ENCODE results near the gene SEPTIN5.

Gene SEPTIN5

DNA sequence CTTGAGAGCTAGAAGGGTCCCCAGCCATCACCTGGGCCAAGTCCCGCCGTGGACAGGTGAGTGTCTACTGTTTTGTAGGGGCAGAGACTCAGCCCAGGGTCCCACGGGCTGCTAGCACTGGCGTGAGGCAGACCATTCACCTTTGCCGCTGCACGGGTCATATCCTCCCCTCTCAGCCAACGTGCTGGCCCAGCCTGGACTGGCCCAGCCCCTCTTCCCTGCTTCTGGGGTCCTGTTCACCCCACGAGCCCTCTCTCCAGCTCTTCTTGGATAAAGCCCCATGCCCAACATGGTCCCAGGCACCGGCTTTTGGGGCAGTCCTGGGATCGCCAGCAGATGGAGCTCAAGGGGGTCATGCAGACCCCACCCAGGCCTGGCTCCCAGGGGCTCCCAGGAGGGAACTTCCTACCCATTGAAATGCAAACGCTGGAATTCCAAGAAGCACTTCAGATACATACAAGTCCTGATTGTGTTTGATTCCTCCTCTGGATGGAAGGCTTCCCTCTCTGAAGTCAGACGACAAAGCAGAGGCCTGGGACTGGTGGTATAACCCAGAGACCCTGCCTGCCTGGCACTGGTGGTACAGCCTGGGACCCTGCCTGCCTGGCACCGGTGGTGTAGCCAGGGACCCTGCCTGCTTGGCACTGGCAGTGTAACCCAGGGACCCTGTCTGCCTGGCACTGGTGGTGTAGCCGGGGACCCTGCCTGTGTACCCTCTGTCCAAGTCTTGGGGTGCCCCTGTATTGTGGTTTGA is 8.9 kb upstream of the SEPTIN5 start:
- no peak for DNase-seq (ENCODE audit: low spot score)

DNA sequence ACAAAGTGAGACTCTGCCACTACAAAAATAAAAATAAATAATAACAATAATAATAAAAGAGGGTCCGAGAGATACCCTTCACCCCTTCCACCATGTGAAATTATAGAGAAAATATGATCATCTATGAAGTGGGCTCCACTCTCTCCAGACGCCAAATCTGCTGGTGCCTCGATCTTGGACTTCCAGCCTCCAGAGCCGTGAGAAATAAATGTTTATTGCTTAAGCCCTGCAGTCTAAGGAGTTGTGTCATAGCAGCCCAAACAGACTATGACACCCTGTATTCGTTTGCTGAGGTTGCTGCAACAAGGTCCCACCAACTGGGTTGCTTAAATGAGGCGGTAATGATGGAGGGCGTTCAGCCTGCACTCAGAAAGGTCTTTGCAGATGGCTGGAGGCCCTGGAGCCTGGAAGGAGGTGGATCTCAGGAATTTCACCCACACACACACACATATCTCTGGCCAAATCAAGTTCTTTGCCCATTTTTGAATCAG is 7.6 kb upstream of the SEPTIN5 start:
- DNase-seq (ENCODE audit: low spot score) = no peak

DNA sequence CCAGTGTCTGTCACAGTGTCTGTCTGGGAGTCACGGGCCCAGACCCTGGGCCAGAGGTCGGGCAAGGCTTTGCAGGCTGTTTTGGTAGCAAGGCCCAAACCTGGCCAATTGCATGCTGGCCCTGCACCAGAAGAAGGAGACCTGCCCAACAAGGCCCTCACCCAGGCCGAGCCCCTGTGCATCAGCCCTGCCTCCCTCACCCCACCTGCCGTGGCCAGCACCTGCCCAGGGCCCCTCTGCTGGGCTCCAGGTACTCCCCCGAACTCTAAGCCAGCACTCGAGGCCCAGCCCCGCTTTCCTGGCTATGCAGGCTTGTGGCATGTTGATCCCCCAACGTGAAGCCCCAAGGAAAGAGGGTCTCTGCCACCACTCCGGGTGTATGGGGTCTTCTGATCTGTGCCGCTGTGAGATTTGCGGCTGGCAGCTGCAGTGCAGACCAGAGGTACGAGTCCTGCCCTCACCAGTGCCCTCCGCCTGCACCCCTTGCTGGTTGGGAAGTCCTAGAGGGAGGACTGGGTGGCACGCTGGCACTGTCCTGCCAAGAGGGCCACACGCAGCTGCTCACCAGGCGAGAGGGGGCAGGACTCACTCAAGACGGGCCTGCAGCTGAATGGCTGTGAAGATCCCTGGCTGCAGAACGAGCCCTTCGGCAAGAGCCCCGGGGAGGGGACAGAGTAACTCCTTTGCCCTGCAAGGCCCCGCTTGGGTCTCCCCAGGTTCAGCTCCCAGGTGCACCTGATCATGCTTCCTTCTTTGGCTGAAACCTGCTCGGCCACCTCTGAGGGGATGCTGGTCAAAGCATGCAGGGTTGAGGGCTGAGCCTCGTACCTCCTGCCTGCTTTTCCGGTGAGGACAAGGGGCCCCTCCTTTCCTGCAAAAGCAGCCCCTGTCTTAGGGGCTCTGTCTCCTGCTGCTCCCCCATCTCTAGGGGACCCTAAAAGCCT is 6.7 kb upstream of the SEPTIN5 start:
- no peak for DNase-seq (ENCODE audit: low spot score)

DNA sequence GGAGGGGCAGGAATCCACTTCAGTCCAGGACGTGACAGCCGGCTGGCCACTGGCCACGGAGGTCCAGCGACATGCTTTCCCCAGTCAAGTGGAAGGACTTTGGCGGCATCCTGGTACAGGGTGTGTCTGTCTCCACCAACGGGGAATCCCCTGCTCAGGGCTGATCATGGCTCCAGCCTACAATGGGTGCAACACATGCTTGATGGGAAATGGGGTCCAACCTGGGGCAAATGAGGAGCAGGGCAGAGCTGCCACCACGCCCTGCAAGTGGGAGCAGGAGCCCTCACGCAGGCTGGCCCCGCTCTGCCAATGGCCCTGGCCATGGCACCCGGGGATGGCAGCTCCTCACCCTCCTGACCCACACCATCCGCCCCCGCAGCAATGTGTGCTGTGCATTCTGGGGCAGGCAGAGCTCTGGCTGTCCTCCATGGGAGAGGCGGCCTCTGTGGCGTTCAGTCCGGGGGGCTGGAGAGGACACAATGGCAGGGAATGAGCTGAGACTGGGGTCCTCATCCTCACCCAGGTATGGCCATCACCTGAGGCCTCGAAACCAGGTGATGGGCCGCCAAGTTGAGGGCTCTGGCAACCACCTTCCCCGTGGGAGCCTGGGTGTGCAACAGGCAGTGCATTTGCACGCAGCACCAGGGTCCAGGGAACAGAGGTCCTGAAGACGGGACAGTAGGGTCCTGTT is 5.8 kb upstream of the SEPTIN5 start:
- DNase-seq (ENCODE audit: low spot score) = no peak

DNA sequence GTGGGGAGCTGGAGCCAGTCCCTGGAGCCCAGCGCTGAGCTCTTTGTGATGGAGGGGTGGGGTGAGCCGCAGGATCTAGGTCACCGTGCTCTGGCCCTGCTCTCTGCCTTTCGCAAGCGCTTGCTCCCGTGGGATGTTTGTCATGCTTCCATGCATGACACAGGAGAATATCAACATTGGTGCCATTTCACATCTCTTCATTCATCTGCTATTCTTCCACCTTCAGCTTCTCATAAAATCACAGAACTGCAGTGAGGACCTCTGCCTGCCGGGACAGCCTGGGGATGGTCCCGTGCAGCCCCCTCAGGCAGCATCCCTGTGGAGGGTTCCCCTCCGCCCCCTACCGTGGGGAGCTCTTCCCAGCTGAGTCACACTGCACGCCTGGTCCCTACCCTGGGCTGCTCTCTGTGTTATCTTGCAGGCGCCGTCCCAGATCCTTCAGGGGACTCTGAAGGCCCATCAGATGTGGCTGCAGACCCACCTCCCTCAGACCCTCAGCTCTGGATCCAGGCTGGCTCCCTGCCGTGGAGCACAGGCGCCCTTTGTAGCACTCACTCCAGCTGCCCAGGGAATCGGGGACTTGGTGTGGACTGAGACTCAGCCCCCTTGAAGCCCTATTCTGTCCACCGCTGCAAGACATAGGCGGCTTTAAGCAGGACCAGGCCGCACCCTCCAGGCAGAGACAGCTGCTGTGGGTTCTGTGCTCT is 5.1 kb upstream of the SEPTIN5 start:
- no peak for DNase-seq (ENCODE audit: low spot score)

DNA sequence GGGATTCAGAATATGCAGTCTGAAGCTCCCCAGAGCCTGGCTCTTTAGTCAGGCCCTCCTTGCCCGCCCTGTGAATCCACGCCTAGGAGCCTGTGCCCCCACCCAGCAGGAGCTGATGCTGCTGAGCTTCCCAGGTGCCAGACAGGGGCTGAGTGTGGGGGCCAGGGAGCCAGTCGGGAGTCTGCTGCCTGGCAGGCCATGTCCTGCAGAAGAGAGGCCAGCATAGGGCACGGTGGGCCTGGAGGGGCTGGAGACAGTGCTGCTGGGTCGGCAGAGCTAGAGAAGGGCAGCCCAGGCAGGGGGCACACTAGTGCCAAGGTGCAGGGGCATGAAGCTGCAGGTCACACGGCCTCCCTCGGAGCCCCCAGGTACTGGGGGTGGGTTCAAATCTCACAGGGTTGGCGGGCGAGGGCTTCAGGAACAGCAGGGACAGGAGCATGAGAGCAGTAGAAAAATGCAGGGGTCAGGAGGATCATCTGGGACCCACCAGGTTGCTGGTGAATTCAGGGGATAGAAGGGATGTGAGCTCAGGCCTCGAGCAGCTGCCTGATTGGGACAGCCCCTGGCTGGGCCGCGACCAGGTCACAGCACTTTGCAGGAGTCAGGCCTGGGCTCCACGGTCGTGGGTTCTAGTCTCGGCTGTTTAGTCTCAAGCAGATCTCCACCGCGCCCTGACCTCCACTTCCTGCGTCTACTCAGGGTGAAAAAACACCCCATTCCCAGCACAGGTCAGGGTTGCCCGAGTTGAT is 4.1 kb upstream of the SEPTIN5 start:
- DNase-seq (ENCODE audit: low spot score) = no peak

DNA sequence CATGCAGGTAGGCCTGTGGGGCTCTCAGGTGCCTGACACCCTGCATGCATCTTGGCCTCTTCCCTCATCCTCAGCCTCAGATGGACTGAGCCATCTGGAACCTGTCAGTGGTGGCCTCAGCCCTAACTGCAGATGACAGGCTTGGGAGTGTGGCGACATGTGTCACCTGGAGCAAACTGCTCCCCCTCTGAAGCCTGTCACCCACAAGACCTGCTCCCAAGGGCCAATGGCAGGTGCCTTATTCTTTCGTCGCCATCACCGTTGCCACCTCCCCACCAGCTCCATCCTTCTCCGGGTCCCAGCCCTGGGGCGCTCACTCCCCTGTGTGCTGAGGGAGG is 3.6 kb upstream of the SEPTIN5 start:
- DNase-seq (ENCODE audit: low spot score) = no peak

DNA sequence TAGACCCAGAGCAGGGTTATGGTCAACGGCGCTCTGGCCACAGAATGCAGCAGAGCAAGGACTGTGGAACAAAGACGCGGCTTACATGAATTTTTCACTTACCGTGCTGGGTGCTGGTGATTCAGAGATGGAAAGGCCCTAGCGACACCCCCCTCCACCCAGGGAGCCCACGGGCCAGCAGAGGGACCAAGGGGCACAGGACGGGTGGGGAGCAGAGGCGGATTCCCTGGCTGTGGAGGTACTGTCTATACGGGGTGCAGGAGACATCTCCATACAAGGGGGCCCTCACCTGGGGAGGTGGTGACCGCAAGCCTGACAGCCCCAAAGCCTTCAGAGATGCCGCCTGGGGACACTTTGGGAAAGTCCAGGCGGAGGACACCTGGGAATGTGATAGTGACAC is 1.1 kb upstream of the SEPTIN5 start:
- DNase-seq (ENCODE audit: low spot score) = no peak

DNA sequence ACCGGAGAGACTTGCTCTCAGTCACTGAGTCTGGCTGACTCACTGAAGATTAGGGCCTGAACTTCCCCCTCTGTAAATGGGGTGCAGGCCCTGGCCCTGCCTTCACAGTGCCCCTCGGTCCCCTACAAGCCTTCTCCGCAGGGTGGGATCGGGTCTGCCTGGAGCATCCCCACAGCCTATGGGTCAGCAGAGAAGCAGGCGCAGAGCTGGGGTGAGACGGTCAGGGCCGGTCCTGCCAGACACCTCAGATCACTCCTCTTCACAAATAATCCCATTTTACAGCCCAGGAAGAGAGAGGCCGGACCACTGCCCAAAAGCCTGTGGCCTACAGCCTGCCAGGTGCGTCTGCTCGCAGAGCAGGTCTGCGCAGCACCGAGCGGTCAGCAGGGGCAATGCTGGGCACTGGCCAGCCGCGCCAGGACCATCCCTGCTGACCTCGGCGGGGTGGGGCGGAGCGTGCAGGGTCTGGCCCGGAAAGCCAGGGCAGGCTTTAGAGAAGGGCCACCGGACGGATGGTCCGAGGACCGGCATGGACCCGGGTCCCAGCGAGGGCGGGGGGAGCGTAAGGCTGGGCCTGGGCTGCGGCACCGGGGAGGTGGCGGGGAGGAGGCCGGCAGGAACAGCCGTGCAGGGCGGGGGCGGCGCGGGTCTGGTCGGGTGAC is 522 bp upstream of the SEPTIN5 start:
- DNase-seq (ENCODE audit: low spot score) = no peak

DNA sequence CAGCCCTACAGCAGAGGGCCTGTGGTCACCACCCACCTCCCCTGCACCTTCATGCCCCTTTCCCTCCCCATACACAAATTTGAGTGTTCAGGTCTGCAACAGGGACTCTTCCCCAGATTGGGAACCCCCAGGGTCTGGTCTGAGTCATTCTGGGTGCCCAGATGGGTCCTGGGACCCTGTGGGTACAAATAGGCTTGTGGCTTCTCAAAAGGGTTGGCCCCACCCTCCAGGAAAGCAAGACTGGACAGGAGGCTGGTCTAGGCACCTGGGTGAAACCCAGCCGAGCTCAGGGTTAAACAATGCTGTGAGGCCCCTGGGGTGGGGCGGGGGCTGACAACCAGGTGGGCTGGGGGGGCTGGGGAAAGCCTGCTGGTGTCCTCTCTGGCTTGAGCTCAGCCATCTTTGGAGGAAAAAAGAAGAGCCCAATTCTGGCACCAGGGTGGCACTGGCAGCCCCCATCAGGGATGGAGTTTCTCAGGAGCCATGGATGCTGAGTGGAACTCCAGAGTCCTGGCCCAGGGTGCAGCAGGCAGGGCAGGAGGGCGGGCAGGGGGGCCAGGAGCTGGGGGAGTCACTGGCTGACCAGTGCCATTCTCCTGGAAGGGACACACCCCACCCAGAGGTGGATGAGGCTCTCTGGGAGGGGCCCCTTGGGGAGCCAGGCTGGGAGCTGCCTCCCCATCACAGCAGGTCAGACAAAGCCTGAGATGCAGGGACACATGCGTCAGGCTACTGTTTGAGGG is 1.1 kb downstream of the SEPTIN5 start:
- no peak for DNase-seq (ENCODE audit: low spot score)

DNA sequence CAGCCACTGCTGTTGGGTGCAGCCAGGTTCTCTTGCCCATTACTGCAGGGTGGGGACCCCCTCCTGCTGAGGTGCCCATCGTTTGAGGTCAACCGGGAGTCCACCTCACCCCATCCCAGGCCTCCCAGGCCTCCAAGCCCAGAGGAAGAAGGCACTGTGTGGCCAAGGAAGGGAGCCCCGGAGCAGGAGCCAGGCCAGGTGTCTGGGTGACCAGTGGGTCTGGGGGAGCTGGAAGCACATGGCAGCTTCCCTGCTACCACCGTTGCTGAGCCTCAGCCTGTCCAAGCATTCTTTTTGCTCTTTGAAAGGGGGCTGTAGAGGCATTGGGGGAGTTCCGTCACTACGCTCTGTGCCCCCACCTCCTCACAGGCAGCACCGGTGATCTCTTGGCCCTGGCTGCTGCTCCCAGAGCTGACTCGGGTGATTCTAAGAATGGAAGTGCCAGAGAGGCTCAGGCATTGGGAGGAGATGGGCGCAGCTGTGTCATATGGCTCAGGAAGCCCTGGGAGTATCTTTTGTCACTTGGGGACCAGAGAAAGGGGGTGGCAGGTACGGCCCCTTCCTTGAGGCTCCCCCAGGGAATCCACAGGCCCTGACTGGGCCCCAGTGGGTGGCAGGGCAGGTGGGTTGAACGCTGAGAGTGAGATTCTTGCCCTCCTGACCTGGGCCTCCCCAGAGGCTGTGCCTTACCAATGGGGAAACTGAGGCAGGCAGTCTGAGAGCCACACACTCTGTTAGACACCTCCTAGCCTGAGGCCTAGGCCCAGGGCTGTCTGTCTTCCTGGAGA is 1.9 kb downstream of the SEPTIN5 start:
- no peak for DNase-seq (ENCODE audit: low spot score)

DNA sequence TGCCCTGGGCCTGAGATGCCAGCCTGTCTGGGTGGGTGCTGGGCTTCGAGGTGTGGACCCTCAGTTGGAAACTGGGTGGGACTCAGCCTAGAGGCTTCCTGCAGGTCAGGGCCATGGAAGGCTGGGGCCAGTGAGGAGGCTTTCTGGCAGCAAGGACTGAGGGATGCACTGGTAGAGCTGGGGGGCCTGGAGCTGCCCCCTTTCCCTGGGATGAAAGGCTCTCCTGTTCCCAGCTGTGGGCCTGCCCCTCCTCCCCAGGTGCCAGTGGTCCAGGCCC is 2.5 kb downstream of the SEPTIN5 start:
- no peak for DNase-seq (ENCODE audit: low spot score)

DNA sequence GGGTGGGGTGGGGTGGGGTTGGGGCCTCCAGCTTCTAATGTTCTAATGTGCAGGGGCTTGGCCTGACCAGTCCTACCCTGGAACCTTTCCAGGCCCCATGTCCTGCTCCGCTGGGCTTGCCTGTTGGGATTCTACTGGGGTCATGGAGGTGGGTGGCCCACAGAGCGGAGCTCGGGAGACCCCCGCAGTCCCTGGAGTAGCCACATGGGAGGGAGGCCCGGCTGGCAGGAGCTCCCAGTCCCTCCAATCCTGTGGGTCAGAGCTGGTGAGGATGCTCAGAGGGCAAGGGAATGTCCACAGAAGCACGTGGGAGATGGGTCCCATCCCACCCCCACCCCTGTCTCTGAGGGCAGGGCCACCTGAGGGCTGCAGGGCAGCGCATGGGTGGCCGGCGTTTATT is 2.9 kb downstream of the SEPTIN5 start:
- no peak for DNase-seq (ENCODE audit: low spot score)

DNA sequence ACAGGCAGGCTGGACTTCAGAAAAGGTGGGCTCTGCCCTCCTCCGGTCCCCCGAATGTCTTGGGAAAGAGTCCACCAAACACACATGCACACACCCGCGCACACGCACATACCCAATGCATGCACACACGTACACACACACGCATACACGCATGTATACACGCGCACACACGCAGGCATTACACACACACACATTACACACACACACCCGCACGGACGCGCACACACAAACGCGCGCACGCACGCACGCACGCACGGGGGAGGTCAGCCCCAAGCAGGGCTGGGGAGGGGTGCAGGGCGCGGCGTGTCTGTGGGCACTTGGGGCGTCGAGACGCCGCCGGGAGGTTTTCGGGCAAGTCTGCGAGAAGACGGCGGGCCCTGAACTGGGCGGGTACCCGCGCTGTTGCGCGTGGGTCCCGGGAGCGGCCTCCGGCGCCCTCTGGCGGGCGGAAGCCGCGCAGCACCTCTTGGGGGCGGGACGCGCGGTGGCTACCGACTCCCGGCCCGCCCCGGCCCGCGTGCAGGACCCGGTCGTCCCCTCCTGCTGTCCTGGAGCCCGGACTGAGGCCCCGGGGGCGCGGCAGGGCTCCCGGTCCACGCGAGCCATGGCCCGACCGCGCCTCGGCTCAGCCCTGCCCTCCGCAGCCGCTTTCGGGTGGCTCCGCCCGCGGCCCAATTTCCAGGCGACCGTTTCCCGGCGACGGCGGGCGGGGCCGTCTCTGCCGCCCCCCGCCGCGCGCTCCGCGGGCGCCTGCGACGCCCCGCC is 3.6 kb downstream of the SEPTIN5 start:
- DNase-seq (ENCODE audit: low spot score) = peak; percentile 68

DNA sequence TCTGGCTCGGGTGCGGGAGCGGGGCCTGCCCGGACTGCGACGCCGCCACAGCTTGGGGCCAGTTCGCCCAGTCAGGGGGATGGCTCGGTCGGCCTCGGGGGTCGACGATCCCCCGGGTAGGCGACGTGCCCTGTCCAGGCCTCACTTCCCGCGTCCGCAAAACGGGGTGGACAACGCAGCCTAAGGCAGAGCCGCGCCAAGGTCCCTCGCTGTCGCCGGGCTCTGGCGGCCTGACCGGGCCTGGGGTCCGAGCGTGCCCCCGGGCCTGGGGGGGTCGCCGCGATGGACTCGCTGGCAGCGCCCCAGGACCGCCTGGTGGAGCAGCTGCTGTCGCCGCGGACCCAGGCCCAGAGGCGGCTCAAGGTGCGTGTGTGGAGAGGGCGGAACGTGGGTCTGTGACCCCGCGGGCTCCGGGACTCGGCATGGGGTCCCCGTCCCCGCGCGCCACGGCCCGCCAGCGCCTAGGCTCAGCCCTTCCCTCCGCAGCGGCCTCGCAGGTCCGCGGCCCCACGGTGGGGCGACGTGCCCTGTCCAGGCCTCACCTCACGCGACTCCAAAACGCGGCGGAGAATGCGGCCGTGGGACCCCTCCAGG is 4.2 kb downstream of the SEPTIN5 start:
- DNase-seq (ENCODE audit: low spot score) = no peak

DNA sequence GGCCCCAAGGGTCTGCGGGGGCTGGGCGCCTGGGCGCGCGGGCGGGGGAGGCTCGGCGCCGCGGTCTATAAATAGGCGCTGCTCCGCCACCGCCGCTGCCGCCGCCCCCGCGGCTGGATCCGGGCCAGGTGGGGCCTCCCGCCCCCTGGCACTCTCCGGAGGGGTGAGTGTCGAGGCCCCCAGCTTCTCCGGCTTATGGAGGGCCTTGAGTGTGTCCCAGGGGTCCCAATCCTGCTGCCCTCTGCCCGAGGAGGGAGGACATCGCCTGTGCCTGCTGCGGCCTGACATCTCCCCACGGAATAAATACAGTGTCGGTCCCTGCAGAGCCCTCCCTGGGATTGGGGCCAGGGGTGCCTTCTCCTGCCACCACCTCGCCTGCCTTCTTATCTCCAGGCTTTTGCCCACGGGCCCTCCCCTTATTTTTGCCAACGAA is 4.8 kb downstream of the SEPTIN5 start:
- no peak for DNase-seq (ENCODE audit: low spot score)

DNA sequence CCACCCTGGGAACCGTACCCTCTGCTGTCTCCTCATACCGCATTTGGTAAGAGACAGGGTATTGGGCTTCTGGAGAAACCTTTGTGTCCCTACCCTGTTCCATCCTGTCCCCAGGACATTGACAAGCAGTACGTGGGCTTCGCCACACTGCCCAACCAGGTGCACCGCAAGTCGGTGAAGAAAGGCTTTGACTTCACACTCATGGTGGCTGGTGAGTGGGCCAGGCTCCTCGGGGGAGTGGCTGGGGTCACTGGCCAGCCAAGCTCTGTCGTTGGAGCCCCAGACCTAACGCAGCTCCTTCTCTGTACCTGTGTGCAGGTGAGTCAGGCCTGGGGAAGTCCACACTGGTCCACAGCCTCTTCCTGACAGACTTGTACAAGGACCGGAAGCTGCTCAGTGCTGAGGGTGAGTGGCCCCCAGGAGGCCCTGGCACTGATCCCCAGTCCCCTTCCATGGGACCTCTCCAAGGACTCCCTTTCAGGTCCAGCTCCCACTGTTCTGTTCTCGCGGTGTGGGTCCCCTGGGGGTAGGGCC is 5.3 kb downstream of the SEPTIN5 start:
- no peak for DNase-seq (ENCODE audit: low spot score)
